NCI-H526 treated with DMSO at 0.1 percent for 48 hours (cell line): Measurements from ENCODE around the gene SEC22B.
"Not testable (repeated sequence)": the region's sequence is repeated elsewhere in the genome, so short reads cannot be mapped to it uniquely, and the experiment has no call there.

Experiments
- DNase-seq: peaks from one replicate; lab custom pipeline; 2025; lab: John Stamatoyannopoulos, UW

The SEC22B gene

DNA sequence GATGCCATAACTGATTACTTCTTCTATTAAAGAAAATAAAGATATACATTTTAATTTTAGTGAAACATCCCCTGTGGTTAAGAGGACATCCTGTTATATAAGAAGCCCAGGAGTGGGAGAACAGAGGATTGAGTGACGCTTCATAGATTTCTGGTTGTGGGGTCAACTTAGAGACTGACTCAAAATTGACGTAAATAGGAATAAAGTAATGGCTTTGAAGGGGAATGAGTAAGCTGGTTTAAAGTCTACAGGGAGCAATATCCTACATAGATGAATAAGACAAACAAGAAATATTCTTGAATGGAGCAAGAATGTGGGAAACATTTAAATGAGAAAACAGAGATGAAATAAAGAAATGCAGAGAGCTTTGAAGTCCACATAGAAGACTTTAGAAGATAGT, 60.2 kb downstream of the SEC22B start:
- DNase-seq = not testable (repeated sequence)

DNA sequence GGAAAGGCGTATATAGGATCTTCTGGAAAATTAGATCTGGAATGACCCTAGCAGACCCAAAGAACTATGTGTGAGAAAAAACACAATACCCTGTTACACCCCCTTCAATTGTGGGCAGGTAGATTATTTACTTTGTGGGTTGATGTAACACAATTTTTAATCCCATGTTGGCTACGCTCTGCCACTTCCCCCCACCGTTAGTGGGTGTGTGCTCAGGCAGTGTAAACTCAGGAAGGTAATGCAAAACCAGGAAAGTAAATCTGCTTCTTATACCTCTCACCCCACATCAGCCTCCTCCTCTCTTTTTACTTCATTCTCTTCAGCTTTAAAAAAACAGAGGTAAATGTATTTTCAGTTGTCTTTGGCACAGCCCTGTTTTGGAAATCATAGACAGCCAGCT, 63.2 kb downstream of the SEC22B start:
- DNase-seq = not testable (repeated sequence)

DNA sequence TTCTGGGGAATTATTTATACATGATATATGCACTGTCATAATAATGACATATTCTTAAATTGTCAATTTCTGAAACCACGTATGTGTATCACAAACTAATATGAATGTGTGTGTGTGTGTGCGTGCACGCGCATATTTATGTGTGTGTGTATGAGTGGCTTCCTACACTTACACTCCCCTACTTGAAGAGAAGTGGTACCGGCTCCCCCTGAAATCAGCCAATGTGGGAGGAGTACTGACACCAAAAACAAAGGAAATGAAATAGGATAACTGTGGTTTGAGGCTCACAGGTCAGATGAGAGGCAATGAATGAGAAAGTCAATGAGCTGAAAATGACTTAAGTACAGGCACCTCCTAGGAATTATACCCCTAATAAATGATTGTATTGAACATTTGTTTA, 64.1 kb downstream of the SEC22B start:
- not testable (repeated sequence) for DNase-seq

DNA sequence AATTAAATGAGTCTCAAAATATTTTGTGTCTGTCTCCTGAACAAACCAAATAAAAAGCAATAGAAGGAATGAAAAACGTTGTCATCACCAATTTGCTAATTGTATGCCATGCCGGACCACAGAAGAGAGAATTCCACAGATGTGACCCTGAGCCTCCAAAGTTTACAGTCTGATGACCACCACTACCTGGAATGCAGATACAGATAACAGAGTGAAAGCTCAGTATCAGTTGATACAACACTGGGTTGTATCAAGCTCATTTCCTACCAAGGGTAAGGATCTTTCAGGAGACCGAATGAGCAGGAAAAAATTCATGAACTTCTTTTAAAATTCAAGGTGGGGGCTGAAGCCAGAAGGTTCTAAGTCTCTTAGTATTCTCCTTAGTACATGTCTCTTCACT, 64.5 kb downstream of the SEC22B start:
- not testable (repeated sequence) for DNase-seq

- DNase-seq = not testable (repeated sequence)
Measured at GRCh38 chr1:120111008-120111407, 65.3 kb downstream of the SEC22B start.

GRCh38 chr1:120109656-120110055, 66.7 kb downstream of the SEC22B start:
- DNase-seq = not testable (repeated sequence)

DNA sequence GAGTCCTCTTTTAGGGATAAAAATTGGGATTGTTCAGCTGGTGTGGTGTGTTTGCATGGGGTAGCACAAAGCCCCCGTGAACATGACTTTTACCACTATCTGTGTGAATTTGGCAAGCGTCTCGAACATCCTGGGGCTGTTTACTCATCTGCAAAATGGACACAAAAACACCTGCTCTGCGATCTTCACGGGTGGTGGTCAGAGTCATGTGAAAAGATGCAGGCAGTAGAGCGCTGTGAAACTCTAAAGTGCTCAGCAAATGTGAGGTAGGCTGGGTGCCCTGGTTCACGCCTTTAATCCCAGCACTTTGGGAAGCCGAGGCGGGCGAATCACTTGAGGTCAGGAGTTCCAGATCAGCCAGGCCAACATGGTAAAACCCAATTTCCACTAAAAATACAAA, 67.1 kb downstream of the SEC22B start:
- DNase-seq = not testable (repeated sequence)

GRCh38 chr1:120105288-120105687, 71.0 kb downstream of the SEC22B start:
- not testable (repeated sequence) for DNase-seq

GRCh38 chr1:120103768-120104167, 72.6 kb downstream of the SEC22B start:
- DNase-seq = not testable (repeated sequence)

DNA sequence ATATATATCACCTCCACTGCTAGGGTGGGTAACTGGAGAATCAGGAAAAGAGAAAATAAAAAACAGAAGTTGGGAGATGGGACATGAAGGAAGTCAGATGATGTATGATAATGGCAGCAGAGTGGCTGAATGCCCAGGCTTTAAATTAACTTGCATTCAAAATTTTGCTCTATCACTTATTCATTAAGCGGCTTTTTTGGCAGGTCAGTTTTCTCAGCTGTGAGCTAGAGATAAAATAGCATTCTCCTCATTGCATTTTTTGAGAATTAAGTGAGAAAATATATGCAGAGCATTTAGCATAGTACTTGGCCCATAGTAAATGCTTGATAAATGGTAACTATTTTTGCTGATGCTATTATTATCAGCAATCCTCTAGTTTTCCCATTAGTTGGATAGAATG, 74.7 kb downstream of the SEC22B start:
- not testable (repeated sequence) for DNase-seq
